ENCODE measurements around the gene METRN.

DNA sequence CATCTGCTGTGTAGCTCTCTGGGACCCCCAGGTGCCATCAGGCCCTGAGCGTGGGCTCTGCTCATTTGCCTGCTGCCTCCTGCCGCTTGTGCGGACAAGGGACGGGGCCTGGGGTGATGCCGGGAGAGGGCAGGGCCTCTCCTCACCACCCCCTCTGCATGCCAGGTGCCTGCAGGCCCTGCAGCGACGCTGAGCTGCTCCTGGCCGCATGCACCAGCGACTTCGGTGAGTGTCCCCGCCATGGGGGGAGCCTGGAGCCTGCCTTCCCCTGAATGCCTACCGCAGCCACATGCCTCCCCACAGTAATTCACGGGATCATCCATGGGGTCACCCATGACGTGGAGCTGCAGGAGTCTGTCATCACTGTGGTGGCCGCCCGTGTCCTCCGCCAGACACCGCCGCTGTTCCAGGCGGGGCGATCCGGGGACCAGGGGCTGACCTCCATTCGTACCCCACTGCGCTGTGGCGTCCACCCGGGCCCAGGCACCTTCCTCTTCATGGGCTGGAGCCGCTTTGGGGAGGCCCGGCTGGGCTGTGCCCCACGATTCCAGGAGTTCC lies 1.9 kb downstream of the METRN start:
- TF ChIP-seq, protein P1, sequence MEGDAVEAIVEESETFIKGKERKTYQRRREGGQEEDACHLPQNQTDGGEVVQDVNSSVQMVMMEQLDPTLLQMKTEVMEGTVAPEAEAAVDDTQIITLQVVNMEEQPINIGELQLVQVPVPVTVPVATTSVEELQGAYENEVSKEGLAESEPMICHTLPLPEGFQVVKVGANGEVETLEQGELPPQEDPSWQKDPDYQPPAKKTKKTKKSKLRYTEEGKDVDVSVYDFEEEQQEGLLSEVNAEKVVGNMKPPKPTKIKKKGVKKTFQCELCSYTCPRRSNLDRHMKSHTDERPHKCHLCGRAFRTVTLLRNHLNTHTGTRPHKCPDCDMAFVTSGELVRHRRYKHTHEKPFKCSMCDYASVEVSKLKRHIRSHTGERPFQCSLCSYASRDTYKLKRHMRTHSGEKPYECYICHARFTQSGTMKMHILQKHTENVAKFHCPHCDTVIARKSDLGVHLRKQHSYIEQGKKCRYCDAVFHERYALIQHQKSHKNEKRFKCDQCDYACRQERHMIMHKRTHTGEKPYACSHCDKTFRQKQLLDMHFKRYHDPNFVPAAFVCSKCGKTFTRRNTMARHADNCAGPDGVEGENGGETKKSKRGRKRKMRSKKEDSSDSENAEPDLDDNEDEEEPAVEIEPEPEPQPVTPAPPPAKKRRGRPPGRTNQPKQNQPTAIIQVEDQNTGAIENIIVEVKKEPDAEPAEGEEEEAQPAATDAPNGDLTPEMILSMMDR (IDR thresholded peaks at IDR 0.05) = no peak
- TF ChIP-seq USF2 (IDR thresholded peaks at IDR 0.05; ENCODE audit: borderline replicate concordance, low read depth, low read length) (no peak), FOXM1 (IDR thresholded peaks at IDR 0.05; ENCODE audit: low read depth) (no peak), RFX5 (IDR thresholded peaks at IDR 0.05; ENCODE audit: low read length) (no peak), EP300 (IDR thresholded peaks at IDR 0.05; ENCODE audit: borderline replicate concordance in 1 of 2, low read depth in 1 of 2, low read length in 1 of 2) (no peak), RAD21 (IDR thresholded peaks at IDR 0.05; ENCODE audit: low read length) (no peak), REST (IDR thresholded peaks at IDR 0.05; ENCODE audit: low read depth, low read length) (no peak), YY1 (IDR thresholded peaks at IDR 0.05; ENCODE audit: low read depth) (no peak)
- TF ChIP-seq, protein P2, sequence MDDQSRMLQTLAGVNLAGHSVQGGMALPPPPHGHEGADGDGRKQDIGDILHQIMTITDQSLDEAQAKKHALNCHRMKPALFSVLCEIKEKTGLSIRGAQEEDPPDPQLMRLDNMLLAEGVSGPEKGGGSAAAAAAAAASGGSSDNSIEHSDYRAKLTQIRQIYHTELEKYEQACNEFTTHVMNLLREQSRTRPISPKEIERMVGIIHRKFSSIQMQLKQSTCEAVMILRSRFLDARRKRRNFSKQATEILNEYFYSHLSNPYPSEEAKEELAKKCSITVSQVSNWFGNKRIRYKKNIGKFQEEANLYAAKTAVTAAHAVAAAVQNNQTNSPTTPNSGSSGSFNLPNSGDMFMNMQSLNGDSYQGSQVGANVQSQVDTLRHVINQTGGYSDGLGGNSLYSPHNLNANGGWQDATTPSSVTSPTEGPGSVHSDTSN (IDR thresholded peaks at IDR 0.05) = no peak; the same call in 1 of the 2 replicates
